Smooth muscle cell (in vitro differentiated cells): ENCODE measurements around the gene AGAP1. TPM values are rescaled to one million over a fixed set of nuclear protein-coding genes. Genes with fewer than 3 reads are reported as not detected.

Experiments
- DNase-seq: peaks from one replicate; lab custom pipeline; 2025; ENCODE audit not compliant: unreplicated experiment; lab: John Stamatoyannopoulos, UW
- H2AFZ ChIP-seq: fragments of 200-600 bp; sonication (generic); 2 replicates; pipeline ENCODE4 v1.6.0; 2016; ENCODE audit warnings: antibody characterized with exemption, low read depth, mild to moderate bottlenecking
- H3F3A ChIP-seq: fragments of 200-600 bp; sonication (generic); 2 replicates; pipeline ENCODE4 v1.6.0; 2017; ENCODE audit warnings: antibody characterized with exemption, low read depth
- H3K27ac ChIP-seq: fragments of 200-600 bp; sonication (generic); 2 replicates; pipeline ENCODE4 v1.5.1; 2016; ENCODE audit warnings: low read depth, mild to moderate bottlenecking
- H3K27me3 ChIP-seq: fragments of 200-600 bp; sonication (generic); 2 replicates; pipeline ENCODE4 v1.6.1; 2016; ENCODE audit warnings: low read depth, mild to moderate bottlenecking
- H3K36me3 ChIP-seq: fragments of 200-600 bp; sonication (generic); 2 replicates; pipeline ENCODE4 v1.5.1; 2016; ENCODE audit warnings: low read depth
- H3K4me1 ChIP-seq: fragments of 200-600 bp; sonication (generic); 2 replicates; pipeline ENCODE4 v1.5.1; 2016; ENCODE audit warnings: low read depth
- H3K4me2 ChIP-seq: fragments of 200-600 bp; sonication (generic); 2 replicates; pipeline ENCODE4 v1.6.0; 2016; ENCODE audit warnings: mild to moderate bottlenecking
- H3K4me3 ChIP-seq: fragments of 200-600 bp; sonication (generic); 2 replicates; pipeline ENCODE4 v1.5.1; 2016; ENCODE audit warnings: mild to moderate bottlenecking
- H3K79me2 ChIP-seq: fragments of 200-600 bp; sonication (generic); 2 replicates; pipeline ENCODE4 v1.6.0; 2016; ENCODE audit warnings: low read depth, mild to moderate bottlenecking
- H3K9ac ChIP-seq: fragments of 200-600 bp; sonication (generic); 2 replicates; pipeline ENCODE4 v1.6.0; 2016; ENCODE audit warnings: low read depth
- H3K9me3 ChIP-seq: fragments of 200-600 bp; sonication (generic); replicated peaks from 2 replicates; pipeline ENCODE4 v1.5.1; 2016; ENCODE audit warnings: low read depth
- H4K20me1 ChIP-seq: fragments of 200-600 bp; sonication (generic); 2 replicates; pipeline ENCODE4 v1.6.0; 2016; ENCODE audit warnings: low read depth
- CTCF ChIP-seq: fragments of 200-600 bp; sonication (generic); IDR thresholded peaks from 2 replicates; pipeline ENCODE4 v1.5.1; 2017; ENCODE audit warnings: borderline replicate concordance, mild to moderate bottlenecking, antibody characterized with exemption; ENCODE audit not compliant: insufficient read depth, poor library complexity, severe bottlenecking
- WGBS: methylation state at CpG from one replicate; pipeline ENCODE4 v1.1.7; 2016; ENCODE audit warnings: low lambda C conversion rate; 5-methylcytosine and 5-hydroxymethylcytosine counted together
- polyA plus RNA-seq: library from polyadenylated mRNA; unstranded; fragments of >200 nt; fragmentation: Nextera tagmentation; extraction: Ambion mirVana; gene quantifications from 2 replicates; pipeline ENCODE4 v1.2.1, GENCODE V29; 2016
- total RNA-seq: library from RNA; depleted of rRNA; stranded (reverse); fragments of >200 nt; gene quantifications from 2 replicates; pipeline ENCODE4 v1.2.3, GENCODE V29; 2014

Gene AGAP1
- total and polyA plus RNA-seq, 2 experiments from 2014 or later, result 3.9 to 9.8 TPM

- no peaks in the 10 kb centered on the region for H4K20me1 ChIP-seq
- H3K9me3 ChIP-seq, result no peaks in the 10 kb centered on the region
- TF ChIP-seq CTCF, result no peak
- WGBS, result 7% methylated on average over 23 of the region's 23 CpGs
- no peak for DNase-seq
- H3K36me3 ChIP-seq, result no peaks in the 10 kb centered on the region
- peaks cover 20% of the 10 kb centered on the region for H3F3A ChIP-seq
- H3K27ac ChIP-seq, result no peak overlapping the region
- H3K4me2 ChIP-seq, result no peak overlapping the region
- H3K9ac ChIP-seq, result no peak overlapping the region
- peaks cover 40% of the 10 kb centered on the region for H3K4me1 ChIP-seq
- H3K27me3 ChIP-seq, result peaks cover 62% of the 10 kb centered on the region
- H3K79me2 ChIP-seq, result no peaks in the 10 kb centered on the region
- no peak overlapping the region for H3K4me3 ChIP-seq
- no peak overlapping the region for H2AFZ ChIP-seq
Observed at GRCh38 chr2:236173729-236174607, 680.1 kb downstream of the AGAP1 start.

GRCh38 chr2:236175548-236176150 is 681.8 kb downstream of the AGAP1 start:
- Histone ChIP-seq H3K27me3 (peaks cover 45% of the 10 kb centered on the region), H3K9ac (no peak overlapping the region), H4K20me1 (no peaks in the 10 kb centered on the region), H3K4me2 (peak overlapping the region; percentile 38), H3K27ac (no peak overlapping the region), H3F3A (peaks cover 23% of the 10 kb centered on the region), H3K79me2 (no peaks in the 10 kb centered on the region), H3K4me3 (no peak overlapping the region), H3K9me3 (no peaks in the 10 kb centered on the region), H3K36me3 (no peaks in the 10 kb centered on the region), H2AFZ (no peak overlapping the region), H3K4me1 (peaks cover 39% of the 10 kb centered on the region)
- DNase-seq, result no peak
- TF ChIP-seq CTCF, result no peak
- 32% methylated on average over 6 of the region's 6 CpGs for WGBS

- H3K9me3 ChIP-seq, result no peaks in the 10 kb centered on the region
- DNase-seq, result no peak
- no peak overlapping the region for H3K27ac ChIP-seq
- H3K79me2 ChIP-seq, result no peaks in the 10 kb centered on the region
- H3K4me1 ChIP-seq, result peaks cover 38% of the 10 kb centered on the region
- WGBS, result 18% methylated on average over 7 of the region's 7 CpGs
- no peak overlapping the region for H2AFZ ChIP-seq
- peak; percentile 57 for TF ChIP-seq CTCF
- peaks cover 37% of the 10 kb centered on the region for H3K27me3 ChIP-seq
- no peaks in the 10 kb centered on the region for H3K36me3 ChIP-seq
- H3F3A ChIP-seq, result peaks cover 23% of the 10 kb centered on the region
- no peak overlapping the region for H3K4me3 ChIP-seq
- no peak overlapping the region for H3K4me2 ChIP-seq
- no peak overlapping the region for H3K9ac ChIP-seq
- no peaks in the 10 kb centered on the region for H4K20me1 ChIP-seq
Observed at GRCh38 chr2:236176417-236176816, 682.6 kb downstream of the AGAP1 start.

GRCh38 chr2:236176951-236177350 is 683.1 kb downstream of the AGAP1 start:
- H4K20me1 ChIP-seq, result no peaks in the 10 kb centered on the region
- H3K4me2 ChIP-seq, result no peak overlapping the region
- WGBS, result 86% methylated on average over 21 of the region's 21 CpGs
- peaks cover 32% of the 10 kb centered on the region for H3K4me1 ChIP-seq
- H3K27me3 ChIP-seq, result peaks cover 33% of the 10 kb centered on the region
- H3K27ac ChIP-seq, result no peak overlapping the region
- peaks cover 23% of the 10 kb centered on the region for H3F3A ChIP-seq
- H2AFZ ChIP-seq, result no peak overlapping the region
- no peak overlapping the region for H3K4me3 ChIP-seq
- TF ChIP-seq CTCF, result no peak
- H3K36me3 ChIP-seq, result no peaks in the 10 kb centered on the region
- no peak overlapping the region for H3K9ac ChIP-seq
- H3K9me3 ChIP-seq, result no peaks in the 10 kb centered on the region
- H3K79me2 ChIP-seq, result no peaks in the 10 kb centered on the region
- DNase-seq, result no peak
